IMR-90 (cell line): ENCODE measurements around the gene RAI2. TPM values are rescaled to one million over a fixed set of nuclear protein-coding genes. Genes with fewer than 3 reads are reported as not detected.

Experiments
- ATAC-seq: fragments of 200-7000 bp; cut with Tn5 transposase; 2 replicates; pipeline ENCODE4 v1.9.1; 2020; ENCODE audit warnings: low read depth, mild to moderate bottlenecking, moderate library complexity
- BruUV-seq: library from RNA; stranded (reverse); fragments of 400-500 nt; replicated peaks from 2 replicates; lab custom pipeline; 2021; lab: Mats Ljungman, UMichigan
- CTCF ChIA-PET: fragments of 300-600 bp; formaldehyde crosslinking; extraction: SDS; loops from one replicate; lab custom pipeline; 2021; ENCODE audit warnings: antibody characterized with exemption; lab: Yijun Ruan, JAX
- POLR2A ChIA-PET: fragments of 300-600 bp; sonication (Branson Sonifier 250); formaldehyde crosslinking; loops from one replicate; lab custom pipeline; 2022; ENCODE audit warnings: antibody characterized with exemption; ENCODE audit not compliant: unreplicated experiment; lab: Charles Lee
- DNase-seq: peaks from one replicate; pipeline ENCODE4 v3.0.0; 2013
- H2AFZ ChIP-seq: replicated peaks from 2 replicates; pipeline ENCODE3; 2013; ENCODE audit warnings: low read length, mild to moderate bottlenecking; ENCODE audit not compliant: poor library complexity
- H2AK5ac ChIP-seq: 2 replicates; pipeline ENCODE4 v1.6.1; 2013; ENCODE audit warnings: low read depth, low read length, inconsistent platforms
- H2AK9ac ChIP-seq: replicated peaks from 2 replicates; pipeline ENCODE3; 2013; ENCODE audit warnings: mild to moderate bottlenecking, low read depth, low read length, moderate library complexity; ENCODE audit not compliant: poor library complexity
- H2BK120ac ChIP-seq: 2 replicates; pipeline ENCODE4 v1.6.1; 2013; ENCODE audit warnings: low read depth, low read length, inconsistent platforms
- H2BK15ac ChIP-seq: 3 replicates; pipeline ENCODE4 v1.6.1; 2013; ENCODE audit warnings: low read depth, low read length, inconsistent platforms
- H2BK20ac ChIP-seq: 2 replicates; pipeline ENCODE4 v1.6.1; 2013; ENCODE audit warnings: low read depth, mild to moderate bottlenecking, inconsistent platforms, low read length, moderate library complexity
- H2BK5ac ChIP-seq: 2 replicates; pipeline ENCODE4 v1.6.1; 2013; ENCODE audit warnings: mild to moderate bottlenecking, low read depth, low read length, inconsistent platforms; ENCODE audit not compliant: poor library complexity, severe bottlenecking
- H3K14ac ChIP-seq: replicated peaks from 2 replicates; pipeline ENCODE4 v1.6.1; 2013; ENCODE audit warnings: low read depth, low read length, inconsistent platforms
- H3K18ac ChIP-seq: 2 replicates; pipeline ENCODE4 v1.6.1; 2013; ENCODE audit warnings: low read depth, low read length, control low read depth
- H3K23ac ChIP-seq: 2 replicates; pipeline ENCODE4 v1.6.1; 2013; ENCODE audit warnings: low read depth, low read length, inconsistent platforms
- H3K27ac ChIP-seq: 2 replicates; pipeline ENCODE4 v1.5.1; 2013; ENCODE audit warnings: mild to moderate bottlenecking, control low read depth, low read length; ENCODE audit not compliant: insufficient read depth
- H3K27me3 ChIP-seq: 2 replicates; pipeline ENCODE4 v1.6.1; 2013; ENCODE audit warnings: low read length; ENCODE audit not compliant: control insufficient read depth, insufficient read depth
- H3K36me3 ChIP-seq: 2 replicates; pipeline ENCODE4 v1.6.1; 2013; ENCODE audit warnings: low read length, mixed read lengths; ENCODE audit not compliant: control insufficient read depth, insufficient read depth
- H3K4ac ChIP-seq: 2 replicates; pipeline ENCODE4 v1.6.1; 2013; ENCODE audit warnings: low read depth, low read length, inconsistent platforms
- H3K4me1 ChIP-seq: 2 replicates; pipeline ENCODE4 v1.6.1; 2013; ENCODE audit warnings: low read length, mixed read lengths; ENCODE audit not compliant: control insufficient read depth, insufficient read depth
- H3K4me2 ChIP-seq: 2 replicates; pipeline ENCODE4 v1.6.1; 2013; ENCODE audit warnings: low read depth, mild to moderate bottlenecking, control low read depth, low read length, moderate library complexity
- H3K4me3 ChIP-seq: 2 replicates; pipeline ENCODE4 v1.5.1; 2013; ENCODE audit warnings: low read depth, mild to moderate bottlenecking, control low read depth, low read length, moderate library complexity; ENCODE audit not compliant: insufficient read depth
- H3K56ac ChIP-seq: 2 replicates; pipeline ENCODE4 v1.6.1; 2013; ENCODE audit warnings: low read length, inconsistent platforms; ENCODE audit not compliant: insufficient read depth; ENCODE audit errors: extremely low read depth
- H3K79me1 ChIP-seq, 2 experiments: 2 replicates each; pipeline ENCODE4 v1.6.1; 2013; ENCODE audit warnings: low read length in 2 of 2, inconsistent platforms in 1 of 2, low read depth in 1 of 2
- H3K9ac ChIP-seq: 2 replicates; pipeline ENCODE4 v1.6.1; 2013; ENCODE audit warnings: low read depth, low read length, control low read depth
- H3K9me1 ChIP-seq: 2 replicates; pipeline ENCODE4 v1.6.1; 2013; ENCODE audit warnings: low read length, inconsistent platforms; ENCODE audit not compliant: insufficient read depth
- H3K9me3 ChIP-seq: 2 replicates; pipeline ENCODE4 v1.6.1; 2013; ENCODE audit warnings: low read length; ENCODE audit not compliant: control insufficient read depth, insufficient read depth
- H4K20me1 ChIP-seq: 2 replicates; pipeline ENCODE4 v1.6.1; 2013; ENCODE audit warnings: low read length, inconsistent platforms; ENCODE audit not compliant: insufficient read depth
- H4K5ac ChIP-seq: 2 replicates; pipeline ENCODE4 v1.6.1; 2013; ENCODE audit warnings: mild to moderate bottlenecking, low read depth, low read length, control low read depth
- H4K8ac ChIP-seq, 2 experiments: 2 replicates each; pipeline ENCODE4 v1.6.1; 2013; ENCODE audit warnings: low read depth in 2 of 2, low read length in 2 of 2, control low read depth in 1 of 2, inconsistent platforms in 1 of 2
- H4K91ac ChIP-seq: 2 replicates; pipeline ENCODE4 v1.6.1; 2013; ENCODE audit warnings: low read depth, low read length, inconsistent platforms; ENCODE audit not compliant: insufficient read depth
- BHLHE40 ChIP-seq: fragments of 150-350 bp; IDR thresholded peaks from 2 replicates; pipeline ENCODE4 v1.6.1; 2016; ENCODE audit warnings: mild to moderate bottlenecking, low read depth, low read length
- CEBPB ChIP-seq: IDR thresholded peaks from 2 replicates; pipeline ENCODE4 v1.6.1; 2012; ENCODE audit warnings: low read depth, low read length, improper control_type of control experiment
- CHD1 ChIP-seq: IDR thresholded peaks from 2 replicates; pipeline ENCODE4 v1.6.1; 2012; ENCODE audit warnings: low read depth, low read length, improper control_type of control experiment
- FOS ChIP-seq: fragments of 150-350 bp; IDR thresholded peaks from 2 replicates; pipeline ENCODE4 v1.6.1; 2016; ENCODE audit warnings: low read depth, low read length
- MAFK ChIP-seq: IDR thresholded peaks from 2 replicates; pipeline ENCODE4 v1.6.1; 2012; ENCODE audit warnings: low read depth, low read length, improper control_type of control experiment
- MAZ ChIP-seq: IDR thresholded peaks from 2 replicates; pipeline ENCODE4 v1.6.1; 2012; ENCODE audit warnings: low read depth, mild to moderate bottlenecking, low read length, improper control_type of control experiment, moderate library complexity, borderline replicate concordance
- MXI1 ChIP-seq: IDR thresholded peaks from 2 replicates; pipeline ENCODE4 v1.6.1; 2012; ENCODE audit warnings: low read depth, mild to moderate bottlenecking, low read length, moderate library complexity, borderline replicate concordance
- NFE2L2 ChIP-seq: fragments of 150-350 bp; IDR thresholded peaks from 2 replicates; pipeline ENCODE4 v1.6.1; 2016; ENCODE audit warnings: low read depth, mild to moderate bottlenecking, low read length
- POLR2A ChIP-seq: IDR thresholded peaks from 2 replicates; pipeline ENCODE4 v1.6.1; 2012; ENCODE audit warnings: mild to moderate bottlenecking, low read depth, low read length
- RAD21 ChIP-seq: IDR thresholded peaks from 2 replicates; pipeline ENCODE4 v1.6.1; 2012; ENCODE audit warnings: low read length, improper control_type of control experiment
- RCOR1 ChIP-seq: IDR thresholded peaks from 2 replicates; pipeline ENCODE4 v1.6.1; 2012; ENCODE audit warnings: mild to moderate bottlenecking, low read length, improper control_type of control experiment; ENCODE audit not compliant: insufficient replicate concordance
- RFX5 ChIP-seq: IDR thresholded peaks from 2 replicates; pipeline ENCODE4 v1.8.0; 2012; ENCODE audit warnings: low read depth, mild to moderate bottlenecking, low read length, moderate library complexity
- SMC3 ChIP-seq: fragments of 150-350 bp; IDR thresholded peaks from 2 replicates; pipeline ENCODE4 v1.6.1; 2016; ENCODE audit warnings: low read depth, mild to moderate bottlenecking, antibody characterized with exemption, low read length, moderate library complexity
- WGBS, 2 experiments: methylation state at CpG; one replicate each; pipeline versions ENCODE4 v1.1.5 to v1.1.7; 2013; ENCODE audit warnings: missing lambda C conversion rate in 2 of 2; ENCODE audit not compliant: insufficient read length in 1 of 2; ENCODE audit errors: extremely low coverage in 2 of 2; 5-methylcytosine and 5-hydroxymethylcytosine counted together
- dilution Hi-C: fragments of 300-500 bp; cut with HindIII; formaldehyde crosslinking; loops from one replicate; pipeline ENCODE4 v1.14.3; 2018; ENCODE audit warnings: low sequenced_read_pairs; ENCODE audit not compliant: unreplicated experiment
- in situ Hi-C: fragments of 300-500 bp; cut with MboI; formaldehyde crosslinking; loops from 3 replicates; pipeline ENCODE4 v1.14.3; 2019; ENCODE audit warnings: low sequenced_read_pairs, inconsistent platforms, mixed read lengths
- intact Hi-C: fragments of 100-400 bp; cut with micrococcal nuclease; formaldehyde crosslinking; loops from 2 replicates; pipeline ENCODE4 v1.10.0; 2022
- polyA plus RNA-seq, 3 experiments: library from polyadenylated mRNA; depleted of rRNA; stranded (reverse); fragments of >200 nt; gene quantifications; 2 replicates each; pipeline ENCODE4 v1.2.3, GENCODE V29; 2012; ENCODE audit warnings: low replicate concordance in 1 of 3
- total RNA-seq: library from RNA; depleted of rRNA; stranded (reverse); fragments of >200 nt; gene quantifications from 2 replicates; pipeline ENCODE4 v1.2.3, GENCODE V29; 2012
- TF ChIP-seq, protein P1 (sequence below): fragments of 150-350 bp; IDR thresholded peaks from 2 replicates; pipeline ENCODE4 v1.6.1; 2016; ENCODE audit warnings: low read depth, mild to moderate bottlenecking, low read length, moderate library complexity, borderline replicate concordance
- TF ChIP-seq, protein P2 (sequence below): fragments of 150-350 bp; IDR thresholded peaks from 2 replicates; pipeline ENCODE4 v1.6.1; 2017; ENCODE audit warnings: mild to moderate bottlenecking, antibody characterized with exemption, low read length, low read depth
- TF ChIP-seq, protein P3 (sequence below): conservative IDR thresholded peaks from 2 replicates; pipeline ENCODE4 v1.5.1; 2012; ENCODE audit warnings: mild to moderate bottlenecking, low read depth, low read length, improper control_type of control experiment

The RAI2 gene
- total and polyA plus RNA-seq, 2 of the 4 experiments (the other 2 are of a cell fraction): 0.07 TPM; not detected in 1

DNA sequence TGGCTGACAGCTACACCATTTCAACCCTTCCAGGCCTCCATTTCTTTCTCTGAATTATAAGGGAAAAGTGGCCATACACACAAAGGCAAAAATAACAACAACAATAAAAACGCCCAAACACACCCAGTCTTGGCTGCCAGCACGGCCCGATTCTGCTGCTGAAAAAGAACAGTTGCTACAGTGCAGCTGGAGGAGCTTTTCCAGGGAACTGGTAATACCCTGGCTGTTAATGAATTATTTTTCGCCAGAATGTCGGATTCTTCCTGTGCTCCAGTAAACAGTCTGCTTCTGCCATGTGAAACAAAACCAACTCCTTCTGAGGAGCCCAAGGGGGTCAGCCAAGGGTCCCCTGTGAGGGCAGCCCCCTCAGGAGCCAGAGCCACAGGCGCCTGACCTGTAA lies 6.6 kb downstream of the RAI2 start:
- no peak for DNase-seq
- Histone ChIP-seq H3K14ac (no peak overlapping the region), H3K79me1 (no peaks in the 10 kb centered on the region), H4K91ac (no peak overlapping the region), H4K8ac (no peak overlapping the region), H4K5ac (no peak overlapping the region), H2BK20ac (no peak overlapping the region), H3K4me1 (no peaks in the 10 kb centered on the region), H3K27ac (no peak overlapping the region), H2AK9ac (no peak overlapping the region), H3K27me3 (peaks cover 27% of the 10 kb centered on the region), H2BK5ac (no peak overlapping the region), H3K18ac (no peak overlapping the region), H3K56ac (no peak overlapping the region), H3K4me3 (no peak overlapping the region), H3K36me3 (no peaks in the 10 kb centered on the region), H3K9me3 (no peaks in the 10 kb centered on the region), H2AK5ac (no peak overlapping the region), H3K4ac (no peak overlapping the region), H2BK120ac (no peak overlapping the region), H3K9me1 (no peaks in the 10 kb centered on the region), H3K9ac (no peak overlapping the region), H2AFZ (no peak overlapping the region), H3K23ac (no peak overlapping the region), H2BK15ac (no peak overlapping the region), H4K20me1 (no peaks in the 10 kb centered on the region), H3K4me2 (no peak overlapping the region)
- intact Hi-C loops (no loop called here), in situ Hi-C loops (no loop called here), dilution Hi-C loops (no loop called here)
- ATAC-seq: no peak
- ChIA-PET POLR2A (no interaction called here), CTCF (no interaction called here)
- TF ChIP-seq, protein P1, sequence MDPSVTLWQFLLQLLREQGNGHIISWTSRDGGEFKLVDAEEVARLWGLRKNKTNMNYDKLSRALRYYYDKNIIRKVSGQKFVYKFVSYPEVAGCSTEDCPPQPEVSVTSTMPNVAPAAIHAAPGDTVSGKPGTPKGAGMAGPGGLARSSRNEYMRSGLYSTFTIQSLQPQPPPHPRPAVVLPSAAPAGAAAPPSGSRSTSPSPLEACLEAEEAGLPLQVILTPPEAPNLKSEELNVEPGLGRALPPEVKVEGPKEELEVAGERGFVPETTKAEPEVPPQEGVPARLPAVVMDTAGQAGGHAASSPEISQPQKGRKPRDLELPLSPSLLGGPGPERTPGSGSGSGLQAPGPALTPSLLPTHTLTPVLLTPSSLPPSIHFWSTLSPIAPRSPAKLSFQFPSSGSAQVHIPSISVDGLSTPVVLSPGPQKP: no peak
- TF ChIP-seq BHLHE40 (no peak), RAD21 (no peak), SMC3 (no peak), POLR2A (no peak), MXI1 (no peak), MAFK (no peak), CEBPB (no peak), RCOR1 (no peak), FOS (no peak), NFE2L2 (no peak), MAZ (no peak), CHD1 (no peak), RFX5 (no peak)
- TF ChIP-seq, protein P2, sequence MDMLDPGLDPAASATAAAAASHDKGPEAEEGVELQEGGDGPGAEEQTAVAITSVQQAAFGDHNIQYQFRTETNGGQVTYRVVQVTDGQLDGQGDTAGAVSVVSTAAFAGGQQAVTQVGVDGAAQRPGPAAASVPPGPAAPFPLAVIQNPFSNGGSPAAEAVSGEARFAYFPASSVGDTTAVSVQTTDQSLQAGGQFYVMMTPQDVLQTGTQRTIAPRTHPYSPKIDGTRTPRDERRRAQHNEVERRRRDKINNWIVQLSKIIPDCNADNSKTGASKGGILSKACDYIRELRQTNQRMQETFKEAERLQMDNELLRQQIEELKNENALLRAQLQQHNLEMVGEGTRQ: no peak
- TF ChIP-seq, protein P3, sequence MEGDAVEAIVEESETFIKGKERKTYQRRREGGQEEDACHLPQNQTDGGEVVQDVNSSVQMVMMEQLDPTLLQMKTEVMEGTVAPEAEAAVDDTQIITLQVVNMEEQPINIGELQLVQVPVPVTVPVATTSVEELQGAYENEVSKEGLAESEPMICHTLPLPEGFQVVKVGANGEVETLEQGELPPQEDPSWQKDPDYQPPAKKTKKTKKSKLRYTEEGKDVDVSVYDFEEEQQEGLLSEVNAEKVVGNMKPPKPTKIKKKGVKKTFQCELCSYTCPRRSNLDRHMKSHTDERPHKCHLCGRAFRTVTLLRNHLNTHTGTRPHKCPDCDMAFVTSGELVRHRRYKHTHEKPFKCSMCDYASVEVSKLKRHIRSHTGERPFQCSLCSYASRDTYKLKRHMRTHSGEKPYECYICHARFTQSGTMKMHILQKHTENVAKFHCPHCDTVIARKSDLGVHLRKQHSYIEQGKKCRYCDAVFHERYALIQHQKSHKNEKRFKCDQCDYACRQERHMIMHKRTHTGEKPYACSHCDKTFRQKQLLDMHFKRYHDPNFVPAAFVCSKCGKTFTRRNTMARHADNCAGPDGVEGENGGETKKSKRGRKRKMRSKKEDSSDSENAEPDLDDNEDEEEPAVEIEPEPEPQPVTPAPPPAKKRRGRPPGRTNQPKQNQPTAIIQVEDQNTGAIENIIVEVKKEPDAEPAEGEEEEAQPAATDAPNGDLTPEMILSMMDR: no peak
- WGBS, 2 experiments: 25% methylated on average over 4 of the region's 6 CpGs; no CpG with 5 or more reads in 1 of the 2 experiments
- no TSS peak for BruUV-seq
